Epithelial cell of proximal tubule (primary cell): ENCODE data around the gene IL1RL1. TPM values are rescaled to one million over a fixed set of nuclear protein-coding genes. Genes with fewer than 3 reads are reported as not detected.
"Not testable (repeated sequence)": the region's sequence is repeated elsewhere in the genome, so short reads cannot be mapped to it uniquely, and the experiment has no call there.

Source experiments
- DNase-seq: peaks from one replicate; pipeline ENCODE4 v3.0.0-alpha.2; 2011; ENCODE audit warnings: low read depth
- H3K4me3 ChIP-seq: 2 replicates; pipeline ENCODE4 v1.5.1; 2011; ENCODE audit warnings: low read depth, mild to moderate bottlenecking, low read length
- CTCF ChIP-seq: conservative IDR thresholded peaks from 2 replicates; pipeline ENCODE4 v1.5.1; 2012; ENCODE audit warnings: low read depth, mild to moderate bottlenecking, low read length
- total RNA-seq: library from RNA; depleted of rRNA; stranded (reverse); fragments of >200 nt; gene quantifications from 2 replicates; pipeline ENCODE4 v1.2.3, GENCODE V29; 2015

IL1RL1 gene
- total RNA-seq, 1 donor from 2014 or later, result 4.7 TPM

GRCh38 chr2:102313025-102313424 is 1.7 kb downstream of the IL1RL1 start:
- no peak for TF ChIP-seq CTCF
- H3K4me3 ChIP-seq, result no peak overlapping the region
- DNase-seq, result no peak

GRCh38 chr2:102313471-102313870 is 2.1 kb downstream of the IL1RL1 start:
- no peak overlapping the region for H3K4me3 ChIP-seq
- TF ChIP-seq CTCF, result no peak
- no peak for DNase-seq

GRCh38 chr2:102313950-102314349 is 2.6 kb downstream of the IL1RL1 start:
- DNase-seq, result no peak

GRCh38 chr2:102315921-102316320 is 4.6 kb downstream of the IL1RL1 start:
- no peak for TF ChIP-seq CTCF
- DNase-seq, result no peak
- no peak overlapping the region for H3K4me3 ChIP-seq

More at GRCh38 chr2:102313950-102314349, 2.6 kb downstream of the IL1RL1 start:
- no peak overlapping the region for H3K4me3 ChIP-seq
- TF ChIP-seq CTCF, result no peak

GRCh38 chr2:102317715-102318114 is 6.4 kb downstream of the IL1RL1 start:
- no peak for TF ChIP-seq CTCF
- H3K4me3 ChIP-seq, result no peak overlapping the region
- no peak for DNase-seq

- TF ChIP-seq CTCF, result no peak
- DNase-seq, result no peak
- no peak overlapping the region for H3K4me3 ChIP-seq
Measured at GRCh38 chr2:102318437-102318836, 7.1 kb downstream of the IL1RL1 start.

GRCh38 chr2:102321941-102322719 is 10.8 kb downstream of the IL1RL1 start:
- no peak for TF ChIP-seq CTCF
- no peak for DNase-seq
- H3K4me3 ChIP-seq, result no peak overlapping the region

GRCh38 chr2:102324914-102325313 is 13.6 kb downstream of the IL1RL1 start:
- H3K4me3 ChIP-seq, DNase-seq: not testable (repeated sequence)
